Fibroblast of peridontal ligament (primary cell): ENCODE results near the gene ADAM19.

Experiments used
- DNase-seq: peaks from one replicate; pipeline ENCODE4 v3.0.0-alpha.2; 2010; ENCODE audit errors: extremely low read depth

Gene ADAM19

DNA sequence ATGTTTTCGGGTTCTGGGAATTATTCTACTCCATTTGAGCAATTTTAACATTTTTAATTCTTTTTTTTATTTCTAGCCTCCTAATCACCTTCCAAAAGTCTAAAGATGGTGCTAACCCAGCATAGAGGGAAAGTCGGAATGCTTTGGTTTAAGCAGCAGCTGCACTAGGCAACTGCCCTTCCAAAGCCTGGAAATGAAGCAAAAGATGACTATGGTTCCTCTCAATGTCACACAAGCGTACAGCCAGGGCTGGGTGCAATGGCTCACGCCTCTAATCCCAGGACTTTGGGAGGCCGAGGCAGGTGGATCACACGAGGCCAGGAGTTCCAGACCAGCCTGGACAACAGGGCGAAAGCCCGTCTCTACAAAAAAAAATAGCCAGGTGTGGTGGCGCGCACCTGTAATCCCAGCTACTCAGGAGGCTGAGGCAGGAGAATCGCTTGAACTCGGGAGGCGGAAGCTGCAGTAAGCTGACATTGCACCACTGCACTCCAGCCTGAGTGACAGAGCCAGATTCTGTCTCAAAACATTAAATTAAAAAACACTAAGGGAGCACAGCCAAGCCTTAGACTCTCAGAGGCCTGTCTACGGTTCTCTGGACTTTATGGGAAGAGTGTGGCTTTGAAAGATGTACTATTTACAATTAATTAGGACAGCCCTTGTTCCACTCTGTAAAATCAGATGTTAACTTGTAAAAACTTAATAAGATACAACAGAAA lies 33.1 kb downstream of the ADAM19 start:
- no peak for DNase-seq

DNA sequence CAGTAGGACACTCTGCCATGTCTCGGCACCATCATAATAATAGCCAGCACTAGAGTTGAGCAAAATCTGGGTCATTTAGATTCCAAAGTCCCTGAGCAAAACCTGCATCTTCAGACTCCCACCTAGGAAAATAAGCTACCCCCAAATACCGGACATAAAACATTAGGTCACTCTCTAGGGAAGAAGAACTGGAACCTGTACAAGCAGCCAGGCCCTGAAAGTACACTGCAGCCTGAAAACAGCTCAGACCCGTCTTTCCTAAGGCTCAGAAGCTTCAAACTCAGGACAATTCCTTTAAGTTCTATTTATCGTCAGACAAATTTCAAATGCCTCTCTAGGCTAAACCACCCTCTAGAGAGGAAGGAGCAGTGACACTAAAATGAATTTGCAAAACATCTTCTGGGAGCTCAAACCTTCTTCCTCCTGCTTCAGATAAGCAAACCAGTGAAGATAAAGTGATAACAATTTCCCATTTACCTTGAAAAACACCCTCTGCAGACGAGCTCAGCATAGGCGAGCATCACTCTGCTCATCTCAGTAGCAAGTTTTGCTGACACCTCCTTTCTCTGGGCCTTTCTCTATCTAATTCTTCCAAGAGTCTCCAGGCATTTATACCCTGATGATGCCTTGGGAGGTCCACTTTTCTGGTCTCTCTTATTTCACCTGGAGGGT lies 34.0 kb downstream of the ADAM19 start:
- DNase-seq: no peak

- DNase-seq: peak; percentile 54
Observed at GRCh38 chr5:157540707-157541446, 34.7 kb downstream of the ADAM19 start.

- no peak for DNase-seq
Observed at GRCh38 chr5:157540124-157540523, 35.5 kb downstream of the ADAM19 start.

GRCh38 chr5:157539503-157540022 lies 36.0 kb downstream of the ADAM19 start:
- DNase-seq: no peak

DNA sequence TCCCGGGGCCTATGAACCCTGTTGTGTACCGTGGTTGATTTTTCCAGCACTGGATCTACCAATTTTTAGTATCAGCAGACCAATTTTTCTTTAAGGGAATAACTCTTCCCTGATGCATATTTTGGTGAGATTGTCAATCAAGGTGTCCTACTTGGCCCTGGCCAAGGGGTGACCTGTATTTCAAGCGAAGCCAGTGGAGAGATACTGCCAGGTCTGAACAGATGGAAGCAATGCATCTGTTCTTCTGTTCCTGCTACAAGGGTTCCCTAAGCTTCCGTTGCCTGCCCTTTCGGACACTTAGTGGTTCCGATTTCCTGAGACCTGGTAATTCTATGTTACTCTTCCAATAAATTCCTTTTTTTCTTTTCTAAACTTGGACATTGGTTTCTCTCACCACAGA lies 37.3 kb downstream of the ADAM19 start:
- no peak for DNase-seq

DNA sequence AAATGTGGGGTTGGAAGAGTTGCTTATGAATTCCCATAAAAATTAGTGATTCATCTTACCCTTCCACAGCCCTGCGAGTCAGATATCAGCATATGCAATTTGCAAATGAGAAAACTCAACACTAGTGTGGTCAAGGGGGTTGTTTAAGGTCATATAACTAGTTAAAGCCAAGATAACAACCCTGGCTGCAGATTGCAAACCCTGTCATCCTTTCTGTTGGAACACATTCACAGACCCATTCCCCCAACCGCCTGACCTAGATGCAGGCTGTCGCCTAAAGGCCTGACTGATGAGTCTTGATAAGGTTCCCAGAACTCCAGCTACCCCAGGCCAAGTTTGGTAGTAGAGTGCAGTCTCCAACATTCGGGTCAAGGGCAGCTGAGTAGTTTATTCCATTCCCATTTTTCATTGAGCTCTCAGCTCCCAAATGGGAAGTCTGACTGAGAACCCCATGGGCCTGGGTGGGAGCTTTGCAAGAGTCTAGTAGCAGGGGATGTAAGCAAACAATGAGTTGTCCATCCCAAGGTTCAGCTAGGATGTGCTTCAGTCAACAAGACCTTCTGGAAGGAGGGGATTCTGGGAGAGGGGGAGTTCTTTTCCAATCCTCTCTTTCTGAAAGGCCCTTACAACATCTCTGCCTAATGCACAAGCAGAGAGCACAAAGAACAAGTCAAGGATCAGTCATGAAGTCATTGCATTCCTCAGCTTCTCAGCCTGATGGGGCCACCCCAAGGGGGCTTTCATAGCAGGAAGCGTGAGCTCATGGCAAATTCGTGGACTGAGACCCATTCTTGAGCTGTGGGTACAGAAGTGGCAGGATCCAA lies 40.3 kb downstream of the ADAM19 start:
- no peak for DNase-seq

GRCh38 chr5:157533011-157533481 lies 42.5 kb downstream of the ADAM19 start:
- DNase-seq: no peak

DNA sequence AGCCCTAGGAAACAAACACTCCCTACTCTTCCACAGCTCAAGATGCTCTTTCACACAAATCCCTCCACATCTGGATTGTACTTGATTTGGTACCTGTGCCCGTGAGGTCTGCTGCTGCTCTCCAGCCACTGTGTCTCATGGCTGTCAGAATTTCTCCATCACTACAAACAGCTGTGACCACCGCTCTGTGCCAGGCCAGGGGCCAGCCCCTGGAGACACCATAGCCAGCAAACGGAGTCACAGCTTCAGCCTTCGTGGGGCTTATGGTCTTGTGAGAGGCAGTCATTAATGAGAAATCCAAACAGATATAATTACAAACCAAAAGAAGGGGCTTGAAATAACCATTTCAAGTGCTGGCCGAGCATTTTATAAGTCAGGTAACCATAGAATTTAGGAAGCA lies 43.6 kb downstream of the ADAM19 start:
- no peak for DNase-seq

DNA sequence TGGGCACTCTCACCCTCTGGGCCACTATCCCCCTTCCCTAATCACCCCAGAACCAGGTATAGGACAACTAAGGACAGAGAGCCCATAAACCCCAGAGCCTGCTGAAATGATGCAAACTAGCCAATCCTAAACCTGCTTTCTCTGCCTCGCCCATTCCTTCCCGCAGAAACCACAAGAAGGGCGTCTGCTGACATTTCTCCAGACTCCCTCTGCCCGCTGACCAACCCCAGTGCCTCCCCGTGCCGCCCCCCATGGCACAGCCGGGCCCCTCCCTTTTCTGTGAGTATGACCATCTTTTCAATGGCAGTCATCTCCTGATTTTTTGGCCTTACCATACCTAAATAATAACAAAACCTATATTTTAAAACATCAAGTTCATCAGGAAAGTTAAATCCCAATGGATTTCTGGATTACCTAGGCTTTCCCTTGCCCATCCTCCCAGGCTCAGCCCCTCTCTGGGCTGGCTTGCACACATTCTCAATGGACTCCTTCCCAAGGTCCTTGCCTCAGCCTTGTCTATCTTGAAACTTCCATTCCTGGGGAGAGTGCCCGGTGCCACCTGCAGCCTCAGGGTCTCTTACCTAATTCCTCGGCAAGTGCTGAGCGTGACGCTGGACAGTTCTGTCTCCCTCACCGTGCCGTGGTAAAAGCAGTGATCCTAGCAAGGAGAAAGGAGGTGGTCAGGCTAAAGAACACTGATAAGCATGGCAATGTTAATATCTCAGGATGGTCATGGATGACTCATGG lies 45.2 kb downstream of the ADAM19 start:
- no peak for DNase-seq

- no peak for DNase-seq
Observed at GRCh38 chr5:157529002-157529401, 46.6 kb downstream of the ADAM19 start.

DNA sequence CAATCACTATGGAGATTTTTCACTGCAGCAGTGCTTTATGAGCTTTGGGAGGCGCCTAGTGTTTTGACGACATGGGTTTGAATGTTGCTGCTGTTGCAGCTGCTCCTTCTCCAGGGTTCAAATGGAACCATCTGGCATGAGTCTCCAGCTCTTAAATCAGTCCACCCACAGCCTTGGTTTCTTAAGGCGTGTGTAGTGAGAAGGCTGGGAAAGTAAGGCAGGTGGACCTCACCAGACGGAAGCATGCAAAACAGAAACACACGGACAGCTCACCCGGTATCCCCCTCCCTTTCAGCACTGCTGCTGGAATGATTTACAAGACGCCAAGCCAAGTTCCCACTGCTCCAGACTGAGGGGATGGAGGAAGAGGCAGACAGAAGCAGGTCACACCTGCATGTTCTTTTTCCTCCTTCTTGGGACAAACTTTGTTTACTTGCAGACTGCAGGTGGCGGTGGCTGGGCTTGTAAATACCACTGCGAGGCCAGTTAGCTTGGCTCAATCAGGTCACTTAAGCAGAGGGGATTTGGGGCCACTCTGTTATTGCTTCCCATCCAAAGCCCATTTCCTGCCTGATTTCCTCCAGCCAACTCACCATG lies 47.4 kb downstream of the ADAM19 start:
- DNase-seq: no peak

DNA sequence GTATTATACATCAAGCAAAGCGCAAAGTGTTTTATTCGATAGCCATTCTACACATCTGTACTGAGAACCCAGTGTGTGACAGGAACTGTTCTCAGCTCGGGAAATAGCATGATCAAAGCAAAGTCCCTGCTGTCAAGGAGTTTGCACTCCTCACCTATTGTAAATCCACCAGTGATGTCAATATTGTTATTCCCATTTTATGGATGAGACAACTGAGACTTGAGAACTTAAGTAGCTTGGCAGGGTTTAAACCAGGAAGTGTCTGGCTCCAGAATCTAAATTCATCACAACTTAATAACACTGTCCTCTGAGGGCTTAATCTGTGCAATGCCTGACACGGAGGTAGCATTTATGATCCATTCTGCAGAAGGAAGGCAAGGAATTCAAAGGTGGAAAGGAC lies 50.7 kb downstream of the ADAM19 start:
- no peak for DNase-seq

DNA sequence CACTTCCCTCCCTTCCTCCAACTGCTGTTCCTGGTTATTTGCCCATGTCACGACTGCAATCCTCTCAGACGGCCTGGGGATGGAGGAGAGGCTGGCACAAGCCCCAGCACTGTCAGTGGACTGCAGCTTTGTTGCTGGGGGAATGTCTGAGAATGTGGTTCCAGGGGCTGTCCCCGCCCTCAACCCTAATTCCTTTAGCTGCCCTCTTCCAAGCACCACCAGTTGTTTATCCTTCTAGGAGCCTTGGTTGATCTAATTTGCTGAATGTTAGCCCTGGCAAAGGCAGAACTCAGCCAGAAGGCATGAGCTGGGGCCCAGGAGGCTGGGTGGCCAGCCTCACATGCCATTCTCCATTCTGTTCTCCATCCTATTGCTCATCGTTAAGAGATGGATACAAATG lies 51.6 kb downstream of the ADAM19 start:
- DNase-seq: peak; percentile 75

GRCh38 chr5:157521704-157522029 lies 53.9 kb downstream of the ADAM19 start:
- no peak for DNase-seq

DNA sequence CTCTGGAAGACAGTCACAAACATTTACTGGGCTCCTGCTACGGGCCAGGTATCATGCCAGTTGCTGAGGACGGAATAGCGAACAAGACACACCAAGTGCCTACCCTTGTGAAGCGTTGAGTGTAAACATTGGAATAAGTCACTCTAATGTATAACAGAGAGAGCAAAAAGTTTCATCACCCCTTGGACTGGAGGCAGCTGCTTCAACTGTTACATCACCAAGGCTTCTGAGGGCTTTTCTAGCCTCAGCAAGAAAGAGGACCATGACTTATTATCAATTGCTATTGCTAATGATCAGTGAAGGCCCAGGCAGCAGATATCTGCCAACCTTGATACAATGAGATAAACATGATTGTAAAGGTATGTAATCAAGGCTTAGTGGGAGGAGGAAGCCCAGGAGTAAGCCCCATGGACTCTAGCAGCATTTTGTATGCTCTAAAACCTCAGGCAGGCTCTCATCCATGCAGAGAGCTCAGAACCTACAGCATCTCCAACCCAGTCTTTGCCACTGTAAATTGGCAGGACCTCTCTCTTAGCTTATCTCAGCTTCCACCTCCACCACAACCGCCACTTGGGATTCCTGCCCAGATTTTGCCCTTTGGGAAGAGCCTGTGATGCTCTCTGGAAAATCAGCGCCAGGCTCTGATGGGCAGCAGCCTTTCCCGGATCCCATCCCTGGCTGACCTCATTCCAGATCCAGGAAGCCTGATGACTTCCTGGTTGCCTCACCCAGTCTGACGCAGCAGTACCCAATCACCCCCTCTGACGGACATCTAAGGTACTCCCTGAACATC lies 54.5 kb downstream of the ADAM19 start:
- DNase-seq: peak; percentile 67

DNA sequence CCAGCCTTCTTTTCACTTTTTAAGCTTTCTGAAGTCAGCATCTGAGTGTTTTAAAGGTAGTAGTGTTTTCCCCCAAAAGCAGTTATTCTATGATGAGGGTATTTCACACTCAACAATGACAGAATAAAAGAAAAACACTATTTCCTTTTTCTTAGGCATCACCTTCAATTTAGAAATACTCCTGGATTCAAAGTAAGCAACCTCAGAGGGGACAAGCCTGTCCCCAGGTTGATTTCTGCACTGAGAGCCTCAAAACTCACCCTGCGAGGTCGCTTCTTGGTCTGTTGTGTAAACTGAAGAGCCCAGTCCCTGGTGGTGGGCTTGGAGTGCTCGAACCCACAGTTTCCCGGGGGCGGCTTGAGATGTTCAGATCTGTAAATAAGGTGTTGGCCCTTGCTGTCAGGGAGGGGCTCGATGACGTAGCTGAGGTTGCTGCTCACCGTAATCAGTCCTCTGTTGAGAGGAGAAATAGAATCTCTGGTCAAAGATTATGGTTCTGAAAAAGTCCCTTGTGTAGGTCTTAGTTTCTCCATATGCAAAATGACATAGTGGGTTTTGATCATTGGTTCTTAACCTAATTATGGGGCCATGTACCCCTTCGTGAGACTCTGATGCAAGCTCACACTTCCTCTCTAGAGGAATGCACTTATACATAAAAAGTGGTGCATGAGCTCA lies 55.9 kb downstream of the ADAM19 start:
- no peak for DNase-seq

- no peak for DNase-seq
Observed at GRCh38 chr5:157518963-157519362, 56.6 kb downstream of the ADAM19 start.

DNA sequence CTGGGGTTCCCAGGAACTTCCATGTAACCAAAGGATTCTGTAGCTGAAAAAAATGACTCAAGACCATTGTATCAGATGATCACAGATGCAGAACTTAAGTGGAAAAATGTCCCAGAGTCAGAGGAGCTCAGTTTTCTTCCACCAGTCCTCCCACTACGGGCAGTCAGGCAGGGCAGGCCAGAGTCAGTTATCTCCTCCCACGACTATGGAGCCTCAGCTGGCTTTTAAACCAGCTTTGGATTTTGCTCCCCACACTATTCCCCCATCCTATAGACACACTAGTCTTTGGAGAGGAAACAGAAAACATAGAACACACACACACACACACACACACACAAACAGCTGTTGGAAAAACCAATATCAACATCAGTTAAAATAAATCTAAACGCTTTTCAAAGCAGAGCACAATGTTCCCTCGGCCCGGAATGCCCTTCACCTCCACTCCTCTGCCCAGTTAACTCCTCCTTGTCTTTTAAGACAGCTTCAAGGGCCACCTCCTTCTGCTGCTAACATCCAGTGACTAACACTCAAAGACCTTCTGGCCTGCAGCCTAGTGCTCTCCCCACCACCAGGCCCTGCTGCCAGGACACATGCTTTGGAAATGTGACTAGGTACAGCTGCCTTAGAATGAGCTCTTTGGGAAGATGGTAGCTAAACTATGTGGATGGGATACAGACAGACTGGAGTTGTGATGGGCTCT lies 58.8 kb downstream of the ADAM19 start:
- DNase-seq: peak; percentile 88
